Hepatocyte (in vitro differentiated cells): ENCODE data around the gene RAET1E. TPM values are rescaled to one million over a fixed set of nuclear protein-coding genes. Genes with fewer than 3 reads are reported as not detected.

Experiments used
- DNase-seq: peaks from one replicate; pipeline ENCODE4 v3.0.0-alpha.2; 2016; ENCODE audit warnings: low spot score
- H2AFZ ChIP-seq: fragments of 200-600 bp; sonication (generic); 2 replicates; pipeline ENCODE4 v1.6.0; 2016; ENCODE audit warnings: antibody characterized with exemption, mild to moderate bottlenecking
- H3K27ac ChIP-seq: fragments of 200-600 bp; sonication (generic); 2 replicates; pipeline ENCODE4 v1.5.1; 2016; ENCODE audit warnings: mild to moderate bottlenecking
- H3K27me3 ChIP-seq: fragments of 200-600 bp; sonication (generic); 2 replicates; pipeline ENCODE4 v1.6.1; 2016
- H3K36me3 ChIP-seq: fragments of 200-600 bp; sonication (generic); replicated peaks from 2 replicates; pipeline ENCODE4 v1.5.1; 2016; ENCODE audit warnings: low read depth; ENCODE audit not compliant: insufficient read depth
- H3K4me1 ChIP-seq: fragments of 200-600 bp; sonication (generic); 2 replicates; pipeline ENCODE4 v1.5.1; 2016; ENCODE audit warnings: mild to moderate bottlenecking, moderate library complexity; ENCODE audit not compliant: insufficient read depth
- H3K4me2 ChIP-seq: fragments of 200-600 bp; sonication (generic); 2 replicates; pipeline ENCODE4 v1.6.0; 2016
- H3K4me3 ChIP-seq: fragments of 200-600 bp; sonication (generic); 2 replicates; pipeline ENCODE4 v1.5.1; 2016; ENCODE audit warnings: mild to moderate bottlenecking
- H3K79me2 ChIP-seq: fragments of 200-600 bp; sonication (generic); 2 replicates; pipeline ENCODE4 v1.6.0; 2017; ENCODE audit warnings: mild to moderate bottlenecking
- H3K9me2 ChIP-seq: fragments of 200-600 bp; sonication (generic); replicated peaks from 2 replicates; pipeline ENCODE4 v1.6.0; 2017; ENCODE audit warnings: mild to moderate bottlenecking; ENCODE audit not compliant: insufficient read depth
- H3K9me3 ChIP-seq: fragments of 200-600 bp; sonication (generic); 2 replicates; pipeline ENCODE4 v1.5.1; 2016; ENCODE audit warnings: low read depth, mild to moderate bottlenecking
- H4K20me1 ChIP-seq: fragments of 200-600 bp; sonication (generic); 2 replicates; pipeline ENCODE4 v1.6.0; 2016; ENCODE audit warnings: mild to moderate bottlenecking; ENCODE audit not compliant: insufficient read depth, poor library complexity, severe bottlenecking
- CTCF ChIP-seq: fragments of 200-600 bp; sonication (generic); IDR thresholded peaks from 2 replicates; pipeline ENCODE4 v1.5.1; 2016; ENCODE audit warnings: antibody characterized with exemption, mild to moderate bottlenecking; ENCODE audit not compliant: poor library complexity
- EZH2 ChIP-seq: fragments of 200-600 bp; sonication (generic); IDR thresholded peaks from 2 replicates; pipeline ENCODE4 v1.6.1; 2016; ENCODE audit warnings: antibody characterized with exemption, mild to moderate bottlenecking, borderline replicate concordance
- EZH2phosphoT487 ChIP-seq: fragments of 200-600 bp; sonication (generic); IDR thresholded peaks from one replicate; pipeline ENCODE4 v1.6.1; 2018; ENCODE audit warnings: antibody characterized with exemption, mild to moderate bottlenecking, low read depth, moderate library complexity; ENCODE audit not compliant: unreplicated experiment, severe bottlenecking
- WGBS: methylation state at CpG from one replicate; pipeline ENCODE4 v1.1.6; 2016; ENCODE audit warnings: low lambda C conversion rate; ENCODE audit errors: missing lambda C conversion rate; 5-methylcytosine and 5-hydroxymethylcytosine counted together
- polyA plus RNA-seq: library from polyadenylated mRNA; unstranded; fragments of >200 nt; fragmentation: Nextera tagmentation; extraction: Ambion mirVana; gene quantifications from 2 replicates; pipeline ENCODE4 v1.2.1, GENCODE V29; 2016
- total RNA-seq: library from RNA; depleted of rRNA; stranded (reverse); fragments of >200 nt; gene quantifications from 2 replicates; pipeline ENCODE4 v1.2.3, GENCODE V29; 2014

RAET1E gene
- total and polyA plus RNA-seq, 2 experiments from 2014 or later: not detected

- no peak overlapping the region for H3K4me3 ChIP-seq
- H2AFZ ChIP-seq: no peak overlapping the region
- H4K20me1 ChIP-seq: no peaks in the 10 kb centered on the region
- no peak for TF ChIP-seq CTCF
- H3K79me2 ChIP-seq: no peaks in the 10 kb centered on the region
- no peaks in the 10 kb centered on the region for H3K27me3 ChIP-seq
- no peak overlapping the region for H3K4me2 ChIP-seq
- no peaks in the 10 kb centered on the region for H3K9me3 ChIP-seq
- H3K4me1 ChIP-seq: no peaks in the 10 kb centered on the region
- no peaks in the 10 kb centered on the region for H3K36me3 ChIP-seq
- H3K27ac ChIP-seq: peak overlapping the region; percentile 36
- WGBS: 62% methylated on average over 9 of the region's 9 CpGs
- peak; percentile 36 for DNase-seq
- H3K9me2 ChIP-seq: no peaks in the 10 kb centered on the region
Observed at GRCh38 chr6:149888093-149888492, 9.8 kb downstream of the RAET1E start.

GRCh38 chr6:149887343-149887742 is 10.6 kb downstream of the RAET1E start:
- no peaks in the 10 kb centered on the region for H4K20me1 ChIP-seq
- no peaks in the 10 kb centered on the region for H3K9me2 ChIP-seq
- no peak for DNase-seq
- H2AFZ ChIP-seq: no peak overlapping the region
- no peak for TF ChIP-seq CTCF
- no peak for TF ChIP-seq EZH2
- no peak for TF ChIP-seq EZH2phosphoT487
- H3K4me1 ChIP-seq: no peaks in the 10 kb centered on the region
- H3K4me3 ChIP-seq: no peak overlapping the region
- WGBS: 75% methylated on average over 3 of the region's 3 CpGs
- peak overlapping the region; percentile 36 for H3K27ac ChIP-seq
- H3K4me2 ChIP-seq: no peak overlapping the region
- H3K36me3 ChIP-seq: no peaks in the 10 kb centered on the region
- no peaks in the 10 kb centered on the region for H3K79me2 ChIP-seq
- no peaks in the 10 kb centered on the region for H3K27me3 ChIP-seq
- H3K9me3 ChIP-seq: no peaks in the 10 kb centered on the region

GRCh38 chr6:149885888-149886287 is 12.0 kb downstream of the RAET1E start:
- no peaks in the 10 kb centered on the region for H3K9me2 ChIP-seq
- H3K79me2 ChIP-seq: no peaks in the 10 kb centered on the region
- 75% methylated on average over 3 of the region's 3 CpGs for WGBS

More at GRCh38 chr6:149885888-149886287, 12.0 kb downstream of the RAET1E start:
- Histone ChIP-seq H2AFZ (no peak overlapping the region), H3K27me3 (no peaks in the 10 kb centered on the region), H3K36me3 (no peaks in the 10 kb centered on the region), H3K9me3 (no peaks in the 10 kb centered on the region), H3K4me2 (no peak overlapping the region), H3K27ac (no peak overlapping the region), H3K4me3 (no peak overlapping the region), H3K4me1 (no peaks in the 10 kb centered on the region), H4K20me1 (no peaks in the 10 kb centered on the region)
- no peak for TF ChIP-seq CTCF
- no peak for TF ChIP-seq EZH2phosphoT487
- no peak for TF ChIP-seq EZH2
- DNase-seq: no peak
